ENCODE results near the gene IFNAR1.

DNA sequence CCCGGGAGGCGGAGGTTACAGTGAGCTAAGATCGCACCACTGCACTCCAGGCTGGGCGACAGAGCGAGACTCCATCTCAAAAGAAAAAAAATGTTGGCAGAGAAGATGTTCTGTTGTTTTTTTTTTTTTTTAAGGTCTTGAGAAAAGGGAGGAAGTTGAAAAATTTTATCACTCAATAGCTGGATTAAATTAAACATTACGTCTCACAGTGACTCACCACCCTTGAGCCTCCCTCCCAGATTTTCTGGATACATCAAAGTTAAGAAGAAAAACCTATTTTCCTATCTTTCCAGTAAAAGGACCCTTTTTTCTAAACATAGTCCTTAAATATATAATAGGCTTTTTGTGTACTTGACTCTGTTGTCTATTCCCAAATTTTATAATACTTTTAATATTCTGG lies 35.5 kb downstream of the IFNAR1 start:
- TF ChIP-seq EZH2phosphoT487 (IDR thresholded peaks at IDR 0.05; ENCODE audit: borderline replicate concordance) = no peak
- TF ChIP-seq CTCF (conservative IDR thresholded peaks at IDR 0.05; ENCODE audit: low read length) = no peak

Data from Loucy (cell line).